ENCODE measurements around the gene PGF.

PGF gene

DNA sequence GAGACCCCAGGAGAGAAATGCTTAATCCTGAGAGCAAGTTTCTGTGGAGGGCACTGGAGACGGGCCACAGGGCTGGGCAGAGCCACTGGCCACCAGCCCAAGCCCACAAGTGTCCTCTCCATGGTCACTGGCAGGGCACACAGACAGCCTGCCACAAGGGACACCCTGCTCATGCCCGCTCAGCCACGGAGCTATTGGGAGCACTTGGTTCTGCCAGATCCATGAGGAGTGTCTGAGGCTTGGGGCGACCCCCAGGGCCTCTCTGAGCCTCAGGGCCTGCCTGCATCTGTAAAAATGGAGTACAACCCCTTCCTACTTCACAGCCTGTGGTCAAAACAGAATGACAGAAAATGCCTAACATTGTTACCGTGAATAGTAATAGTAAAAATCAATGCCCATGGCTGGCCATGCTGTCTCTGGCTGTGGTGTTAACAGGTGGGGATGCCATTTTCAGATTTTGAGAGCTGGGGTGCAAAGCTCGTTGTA, 3.2 kb downstream of the PGF start:
- DNase-seq (ENCODE audit: low read depth): no peak
- TF ChIP-seq, protein P1, sequence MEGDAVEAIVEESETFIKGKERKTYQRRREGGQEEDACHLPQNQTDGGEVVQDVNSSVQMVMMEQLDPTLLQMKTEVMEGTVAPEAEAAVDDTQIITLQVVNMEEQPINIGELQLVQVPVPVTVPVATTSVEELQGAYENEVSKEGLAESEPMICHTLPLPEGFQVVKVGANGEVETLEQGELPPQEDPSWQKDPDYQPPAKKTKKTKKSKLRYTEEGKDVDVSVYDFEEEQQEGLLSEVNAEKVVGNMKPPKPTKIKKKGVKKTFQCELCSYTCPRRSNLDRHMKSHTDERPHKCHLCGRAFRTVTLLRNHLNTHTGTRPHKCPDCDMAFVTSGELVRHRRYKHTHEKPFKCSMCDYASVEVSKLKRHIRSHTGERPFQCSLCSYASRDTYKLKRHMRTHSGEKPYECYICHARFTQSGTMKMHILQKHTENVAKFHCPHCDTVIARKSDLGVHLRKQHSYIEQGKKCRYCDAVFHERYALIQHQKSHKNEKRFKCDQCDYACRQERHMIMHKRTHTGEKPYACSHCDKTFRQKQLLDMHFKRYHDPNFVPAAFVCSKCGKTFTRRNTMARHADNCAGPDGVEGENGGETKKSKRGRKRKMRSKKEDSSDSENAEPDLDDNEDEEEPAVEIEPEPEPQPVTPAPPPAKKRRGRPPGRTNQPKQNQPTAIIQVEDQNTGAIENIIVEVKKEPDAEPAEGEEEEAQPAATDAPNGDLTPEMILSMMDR (conservative IDR thresholded peaks at IDR 0.05; ENCODE audit: low read depth, low read length): no peak
- H3K4me3 ChIP-seq (ENCODE audit: low read length): no peak overlapping the region

DNA sequence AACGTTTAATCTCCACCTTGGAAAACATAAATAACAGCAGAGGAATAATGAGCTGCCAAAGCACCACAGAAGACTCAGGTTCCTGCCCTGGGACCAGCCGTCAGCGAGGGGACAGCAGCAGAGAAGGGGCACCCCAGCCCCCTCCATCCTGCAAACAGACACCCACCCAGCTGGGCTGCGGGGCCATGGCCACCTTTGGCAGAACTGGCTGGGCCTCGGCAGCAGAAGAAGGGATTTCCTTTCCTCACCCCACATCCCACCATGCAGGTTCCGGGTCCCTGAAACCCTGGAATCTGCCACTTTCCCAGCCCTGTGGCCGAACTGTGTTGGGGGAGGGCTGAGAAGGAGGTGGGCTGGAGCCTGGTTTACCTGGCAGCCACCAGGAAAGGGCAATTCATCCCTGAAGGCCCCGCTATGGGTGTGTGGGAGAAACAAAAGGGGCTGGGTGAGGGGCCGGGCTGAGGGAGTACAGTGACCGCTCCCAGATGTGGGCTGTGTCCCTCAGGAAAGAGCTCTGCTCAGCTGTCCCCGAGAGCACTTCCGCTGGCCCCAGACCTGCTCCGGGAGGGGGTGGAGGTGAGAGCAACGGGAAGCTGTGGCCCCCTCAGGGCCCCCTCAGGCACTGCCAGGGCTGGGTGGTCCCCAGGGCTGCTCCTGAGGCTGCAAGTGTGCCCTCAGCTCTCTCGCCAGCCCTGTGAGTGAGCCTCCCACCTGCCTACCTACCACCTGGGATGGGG, 3.8 kb downstream of the PGF start:
- TF ChIP-seq, protein P1 (conservative IDR thresholded peaks at IDR 0.05; ENCODE audit: low read depth, low read length): no peak
- no peak overlapping the region for H3K4me3 ChIP-seq (ENCODE audit: low read length)
- DNase-seq (ENCODE audit: low read depth): no peak

DNA sequence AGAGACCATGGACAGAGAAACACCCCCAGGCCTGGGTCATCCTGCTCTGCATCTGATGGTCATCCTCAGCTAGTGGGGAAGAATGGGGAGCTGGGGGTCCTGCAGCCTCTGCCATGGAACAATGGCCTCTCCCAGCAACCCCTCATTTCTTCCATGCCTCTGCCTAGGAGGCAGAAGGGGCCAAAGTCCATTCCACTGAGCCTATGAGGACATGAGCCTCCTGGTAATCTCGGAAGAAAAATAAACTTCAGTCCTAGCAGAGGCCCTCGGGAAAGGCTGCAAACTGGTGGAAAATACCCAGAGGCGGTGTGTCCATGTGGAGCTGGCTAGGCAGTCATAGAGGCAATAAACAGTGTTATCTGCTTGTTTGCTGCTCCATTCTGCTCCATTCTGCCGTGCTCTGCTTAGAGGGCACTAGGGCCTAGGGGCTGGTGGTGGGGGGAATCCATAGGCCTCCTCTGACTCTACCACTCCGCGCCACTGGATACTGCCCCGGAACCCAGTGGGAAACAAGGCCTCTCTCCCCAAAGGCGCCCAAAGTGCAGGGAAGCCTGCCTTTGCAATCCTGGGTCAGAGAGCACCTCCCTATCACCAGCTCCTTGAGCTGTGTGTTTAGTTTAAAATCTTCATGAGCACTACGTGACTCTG, 4.5 kb downstream of the PGF start:
- TF ChIP-seq, protein P1 (conservative IDR thresholded peaks at IDR 0.05; ENCODE audit: low read depth, low read length): no peak
- no peak overlapping the region for H3K4me3 ChIP-seq (ENCODE audit: low read length)
- DNase-seq (ENCODE audit: low read depth): no peak

GRCh38 chr14:74949859-74950573, 5.4 kb downstream of the PGF start:
- TF ChIP-seq, protein P1 (conservative IDR thresholded peaks at IDR 0.05; ENCODE audit: low read depth, low read length): no peak
- no peak overlapping the region for H3K4me3 ChIP-seq (ENCODE audit: low read length)
- no peak for DNase-seq (ENCODE audit: low read depth)

DNA sequence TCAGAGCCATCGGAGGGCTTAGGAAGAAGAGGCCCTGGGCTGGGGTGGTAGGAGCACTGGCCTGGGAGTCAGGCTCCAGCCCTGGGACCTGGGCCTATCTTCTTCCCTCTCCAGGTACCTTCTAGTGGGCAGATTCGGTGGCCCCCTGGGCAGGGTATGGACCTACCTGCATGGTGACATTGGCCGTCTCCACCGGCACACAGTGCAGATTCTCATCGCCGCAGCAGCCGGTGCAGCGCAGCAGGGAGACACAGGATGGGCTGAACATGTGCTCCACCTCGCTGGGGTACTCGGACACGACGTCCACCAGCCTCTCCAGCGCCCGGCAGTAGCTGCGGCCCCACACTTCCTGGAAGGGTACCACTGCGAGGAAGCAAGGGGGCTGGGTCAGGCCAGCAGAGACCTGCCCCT, 6.2 kb downstream of the PGF start:
- TF ChIP-seq, protein P1 (conservative IDR thresholded peaks at IDR 0.05; ENCODE audit: low read depth, low read length): no peak
- no peak for DNase-seq (ENCODE audit: low read depth)
- H3K4me3 ChIP-seq (ENCODE audit: low read length): no peak overlapping the region

- TF ChIP-seq, protein P1 (conservative IDR thresholded peaks at IDR 0.05; ENCODE audit: low read depth, low read length): no peak
- DNase-seq (ENCODE audit: low read depth): no peak
- no peak overlapping the region for H3K4me3 ChIP-seq (ENCODE audit: low read length)
Observed at GRCh38 chr14:74948228-74949175, 6.9 kb downstream of the PGF start.

Data from retinal pigment epithelial cell (primary cell).